Liver (tissue), 9 donors: ENCODE results near the gene HACL1. TPM values are rescaled to one million over a fixed set of nuclear protein-coding genes. Genes with fewer than 3 reads are reported as not detected.

Experiments
- DNase-seq: peaks from one replicate; pipeline ENCODE4 v3.0.0-alpha.2; 2017; ENCODE audit warnings: low spot score
- H3K27ac ChIP-seq, 2 donors: one replicate each; pipeline ENCODE4 v1.7.0; 2013; ENCODE audit warnings: inconsistent platforms in 2 of 2, low read length in 2 of 2, control low read depth in 1 of 2, low read depth in 1 of 2, mild to moderate bottlenecking in 1 of 2
- H3K27me3 ChIP-seq, 4 donors: one replicate each; pipeline versions ENCODE4 v1.6.1 to v1.7.0; 2013; ENCODE audit warnings: low read length in 3 of 4, inconsistent platforms in 1 of 4, mild to moderate bottlenecking in 1 of 4, moderate library complexity in 1 of 4; ENCODE audit not compliant: control insufficient read depth in 4 of 4, insufficient read depth in 4 of 4
- H3K36me3 ChIP-seq, 4 donors: one replicate each; pipeline versions ENCODE4 v1.6.1 to v1.7.0; 2013; ENCODE audit warnings: low read length in 3 of 4, mild to moderate bottlenecking in 3 of 4, low read depth in 1 of 4, moderate library complexity in 1 of 4; ENCODE audit not compliant: control insufficient read depth in 4 of 4, insufficient read depth in 3 of 4
- H3K4me1 ChIP-seq, 4 donors: one replicate each; pipeline versions ENCODE4 v1.6.1 to v1.7.0; 2013; ENCODE audit warnings: low read length in 3 of 4, mild to moderate bottlenecking in 3 of 4, moderate library complexity in 1 of 4; ENCODE audit not compliant: control insufficient read depth in 4 of 4, insufficient read depth in 4 of 4
- H3K4me3 ChIP-seq, 3 donors: one replicate each; pipeline versions ENCODE4 v1.6.1 to v1.7.0; 2013; ENCODE audit warnings: low read length in 3 of 3, control low read depth in 1 of 3, low read depth in 1 of 3, mild to moderate bottlenecking in 1 of 3
- H3K9ac ChIP-seq, 2 donors: one replicate each; pipeline ENCODE4 v1.7.0; 2013; ENCODE audit warnings: low read length in 2 of 2, mild to moderate bottlenecking in 2 of 2, moderate library complexity in 2 of 2, control low read depth in 1 of 2, low read depth in 1 of 2
- H3K9me3 ChIP-seq, 4 donors: one replicate each; pipeline versions ENCODE4 v1.6.1 to v1.7.0; 2013; ENCODE audit warnings: low read length in 3 of 4; ENCODE audit not compliant: control insufficient read depth in 4 of 4
- ATF3 ChIP-seq: IDR thresholded peaks from 2 replicates; pipeline ENCODE4 v1.6.1; 2016; ENCODE audit warnings: antibody characterized with exemption
- EGR1 ChIP-seq, 2 donors: IDR thresholded peaks; 2 replicates each; pipeline ENCODE4 v1.6.1; 2016 to 2018; ENCODE audit warnings: antibody characterized with exemption in 2 of 2, low read depth in 2 of 2
- FOXA1 ChIP-seq: IDR thresholded peaks from 2 replicates; pipeline ENCODE4 v1.6.1; 2016; ENCODE audit warnings: antibody characterized with exemption
- FOXA2 ChIP-seq: IDR thresholded peaks from 2 replicates; pipeline ENCODE4 v1.6.1; 2016; ENCODE audit warnings: antibody characterized with exemption
- HNF4A ChIP-seq, 2 donors: conservative IDR thresholded peaks; 2 replicates each; pipeline ENCODE4 v1.6.1; 2016; ENCODE audit warnings: antibody characterized with exemption in 2 of 2, mild to moderate bottlenecking in 2 of 2
- HNF4G ChIP-seq: IDR thresholded peaks from 2 replicates; pipeline ENCODE4 v1.6.1; 2016; ENCODE audit warnings: antibody characterized with exemption
- JUND ChIP-seq, 2 donors: IDR thresholded peaks; 2 replicates each; pipeline ENCODE4 v1.6.1; 2016; ENCODE audit warnings: antibody characterized with exemption in 2 of 2
- MAX ChIP-seq: IDR thresholded peaks from 2 replicates; pipeline ENCODE4 v1.6.1; 2016; ENCODE audit warnings: antibody characterized with exemption
- RAD21 ChIP-seq, 2 donors: IDR thresholded peaks; 2 replicates each; pipeline ENCODE4 v1.6.1; 2016; ENCODE audit warnings: antibody characterized with exemption in 2 of 2, mild to moderate bottlenecking in 2 of 2
- REST ChIP-seq: IDR thresholded peaks from 2 replicates; pipeline ENCODE4 v1.6.1; 2016; ENCODE audit warnings: antibody characterized with exemption, mild to moderate bottlenecking
- RXRA ChIP-seq, 2 donors: IDR thresholded peaks; 2 replicates each; pipeline ENCODE4 v1.6.1; 2017 to 2018; ENCODE audit warnings: antibody characterized with exemption in 2 of 2, mild to moderate bottlenecking in 1 of 2
- SP1 ChIP-seq: IDR thresholded peaks from 2 replicates; pipeline ENCODE4 v1.6.1; 2018; ENCODE audit warnings: antibody characterized with exemption, mild to moderate bottlenecking
- TAF1 ChIP-seq: conservative IDR thresholded peaks from 2 replicates; pipeline ENCODE4 v1.6.1; 2016; ENCODE audit warnings: antibody characterized with exemption, mild to moderate bottlenecking
- WGBS: extraction: QIAGEN DNeasy Blood & Tissue Kit; methylation state at CpG from one replicate; pipeline ENCODE4 v1.1.7; 2013; 5-methylcytosine and 5-hydroxymethylcytosine counted together
- polyA plus RNA-seq, 2 donors: library from polyadenylated mRNA; stranded (reverse) in 1 of 2; unstranded in 1 of 2; fragments of 200-250 nt in 1 of 2; fragments of >200 nt in 1 of 2; fragmentation: Nextera tagmentation in 1 of 2; extraction: Ambion mirVana in 1 of 2; gene quantifications; one replicate each; pipeline versions ENCODE4 v1.2.1 to v1.2.3, GENCODE V29; 2013 to 2015
- total RNA-seq, 2 donors: library from RNA; depleted of rRNA; stranded (reverse); fragments of >200 nt; gene quantifications; one replicate each; pipeline ENCODE4 v1.2.3, GENCODE V29; 2014
- TF ChIP-seq, protein P1 (sequence below): IDR thresholded peaks from 2 replicates; pipeline ENCODE4 v1.6.1; 2016; ENCODE audit warnings: antibody characterized with exemption
- TF ChIP-seq, protein P2 (sequence below): fragments of 150-350 bp; IDR thresholded peaks from 2 replicates; pipeline ENCODE4 v1.5.1; 2017; ENCODE audit warnings: improper control_type of control experiment, low read depth, low read length; ENCODE audit not compliant: missing input control
- donor health status: healthy.
- donor health status: healthy.
- donor health status: healthy.
- donor health status: healthy.
- donor health status: healthy.

The HACL1 gene
- total and polyA plus RNA-seq, 4 donors = 13.4 to 46.9 (median 32.2) TPM

- H3K9ac ChIP-seq = peak overlapping the region in 1 of 2 donors; percentile 30
- WGBS = 73% methylated on average over 2 of the region's 2 CpGs
- H3K27me3 ChIP-seq = no peaks in the 10 kb centered on the region
- DNase-seq = no peak
- H3K9me3 ChIP-seq = no peaks in the 10 kb centered on the region
- TF ChIP-seq, protein P1, sequence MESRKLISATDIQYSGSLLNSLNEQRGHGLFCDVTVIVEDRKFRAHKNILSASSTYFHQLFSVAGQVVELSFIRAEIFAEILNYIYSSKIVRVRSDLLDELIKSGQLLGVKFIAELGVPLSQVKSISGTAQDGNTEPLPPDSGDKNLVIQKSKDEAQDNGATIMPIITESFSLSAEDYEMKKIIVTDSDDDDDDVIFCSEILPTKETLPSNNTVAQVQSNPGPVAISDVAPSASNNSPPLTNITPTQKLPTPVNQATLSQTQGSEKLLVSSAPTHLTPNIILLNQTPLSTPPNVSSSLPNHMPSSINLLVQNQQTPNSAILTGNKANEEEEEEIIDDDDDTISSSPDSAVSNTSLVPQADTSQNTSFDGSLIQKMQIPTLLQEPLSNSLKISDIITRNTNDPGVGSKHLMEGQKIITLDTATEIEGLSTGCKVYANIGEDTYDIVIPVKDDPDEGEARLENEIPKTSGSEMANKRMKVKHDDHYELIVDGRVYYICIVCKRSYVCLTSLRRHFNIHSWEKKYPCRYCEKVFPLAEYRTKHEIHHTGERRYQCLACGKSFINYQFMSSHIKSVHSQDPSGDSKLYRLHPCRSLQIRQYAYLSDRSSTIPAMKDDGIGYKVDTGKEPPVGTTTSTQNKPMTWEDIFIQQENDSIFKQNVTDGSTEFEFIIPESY = no peak
- no peak for TF ChIP-seq JUND (IDR thresholded peaks at IDR 0.05)
- H3K27ac ChIP-seq = peak overlapping the region; percentile 24 to 32
- peaks cover 0 to 14% (median 3%) of the 10 kb centered on the region in 4 donors for H3K4me1 ChIP-seq
- peaks cover 1 to 4% (median 3%) of the 10 kb centered on the region in 4 donors for H3K36me3 ChIP-seq
- H3K4me3 ChIP-seq = no peak overlapping the region
Observed at GRCh38 chr3:15556512-15556911, 44.9 kb downstream of the HACL1 start.

DNA sequence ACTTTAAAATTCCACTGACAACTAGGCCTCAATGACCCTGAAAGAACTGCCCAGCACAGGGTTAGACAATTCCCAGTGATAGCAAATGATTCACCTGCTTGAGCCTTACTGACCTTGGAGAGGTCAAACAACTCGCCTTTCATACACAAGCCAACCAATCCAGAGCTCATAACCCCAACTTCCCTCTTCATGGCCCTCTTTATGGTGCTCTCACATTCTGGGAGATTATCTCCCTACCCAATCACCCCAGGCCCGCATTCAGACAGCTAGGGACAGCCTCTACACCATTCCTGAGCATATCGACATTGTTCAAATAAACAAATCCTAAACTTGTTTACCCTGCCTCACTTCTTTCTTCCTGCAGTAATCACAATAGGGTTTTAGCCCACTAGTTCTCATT, 47.6 kb downstream of the HACL1 start:
- Histone ChIP-seq H3K36me3 (no peaks in the 10 kb centered on the region), H3K27ac (peak overlapping the region in 1 of 2 donors; percentile 53), H3K4me3 (no peak overlapping the region), H3K4me1 (peaks cover 0 to 14% (median 3%) of the 10 kb centered on the region in 4 donors), H3K9me3 (no peaks in the 10 kb centered on the region), H3K9ac (no peak overlapping the region), H3K27me3 (no peaks in the 10 kb centered on the region)
- 30% methylated on average over 3 of the region's 3 CpGs for WGBS
- DNase-seq = no peak
- peak; percentile 28 for TF ChIP-seq ATF3
- no peak for TF ChIP-seq TAF1
- peak; percentile 52 to 53 for TF ChIP-seq HNF4A (conservative IDR thresholded peaks at IDR 0.05)
- TF ChIP-seq SP1 = peak; percentile 62
- TF ChIP-seq RXRA (IDR thresholded peaks at IDR 0.05) = peak; percentile 88 to 93
- TF ChIP-seq, protein P1 = no peak
- peak in 1 of 2 donors; percentile 41 for TF ChIP-seq RAD21 (IDR thresholded peaks at IDR 0.05)
- peak; percentile 39 to 44 for TF ChIP-seq JUND (IDR thresholded peaks at IDR 0.05)

- DNase-seq = no peak
- H3K9ac ChIP-seq = no peak overlapping the region
- H3K27ac ChIP-seq = no peak overlapping the region
- 83% methylated on average over 1 of the region's 1 CpG for WGBS
- H3K4me3 ChIP-seq = no peak overlapping the region
- H3K9me3 ChIP-seq = no peaks in the 10 kb centered on the region
- peaks cover 0 to 11% (median 1%) of the 10 kb centered on the region in 4 donors for H3K4me1 ChIP-seq
- TF ChIP-seq FOXA2 (no peak), REST (no peak), FOXA1 (no peak), EGR1 (IDR thresholded peaks at IDR 0.05; ENCODE audit: low read depth in 2 of 2) (no peak), HNF4A (conservative IDR thresholded peaks at IDR 0.05) (no peak), MAX (no peak), HNF4G (no peak)
- TF ChIP-seq, protein P2, sequence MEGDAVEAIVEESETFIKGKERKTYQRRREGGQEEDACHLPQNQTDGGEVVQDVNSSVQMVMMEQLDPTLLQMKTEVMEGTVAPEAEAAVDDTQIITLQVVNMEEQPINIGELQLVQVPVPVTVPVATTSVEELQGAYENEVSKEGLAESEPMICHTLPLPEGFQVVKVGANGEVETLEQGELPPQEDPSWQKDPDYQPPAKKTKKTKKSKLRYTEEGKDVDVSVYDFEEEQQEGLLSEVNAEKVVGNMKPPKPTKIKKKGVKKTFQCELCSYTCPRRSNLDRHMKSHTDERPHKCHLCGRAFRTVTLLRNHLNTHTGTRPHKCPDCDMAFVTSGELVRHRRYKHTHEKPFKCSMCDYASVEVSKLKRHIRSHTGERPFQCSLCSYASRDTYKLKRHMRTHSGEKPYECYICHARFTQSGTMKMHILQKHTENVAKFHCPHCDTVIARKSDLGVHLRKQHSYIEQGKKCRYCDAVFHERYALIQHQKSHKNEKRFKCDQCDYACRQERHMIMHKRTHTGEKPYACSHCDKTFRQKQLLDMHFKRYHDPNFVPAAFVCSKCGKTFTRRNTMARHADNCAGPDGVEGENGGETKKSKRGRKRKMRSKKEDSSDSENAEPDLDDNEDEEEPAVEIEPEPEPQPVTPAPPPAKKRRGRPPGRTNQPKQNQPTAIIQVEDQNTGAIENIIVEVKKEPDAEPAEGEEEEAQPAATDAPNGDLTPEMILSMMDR = no peak
- H3K27me3 ChIP-seq = no peaks in the 10 kb centered on the region
- H3K36me3 ChIP-seq = no peaks in the 10 kb centered on the region
Observed at GRCh38 chr3:15551902-15552301, 49.5 kb downstream of the HACL1 start.
